H1 (cell line): ENCODE results near the gene PPP1R15B. TPM values are rescaled to one million over a fixed set of nuclear protein-coding genes. Genes with fewer than 3 reads are reported as not detected.

Source experiments
- CTCF ChIA-PET: fragments of 300-600 bp; sonication (Branson Sonifier 250); formaldehyde crosslinking; loops from one replicate; lab custom pipeline; 2021; ENCODE audit not compliant: partially characterized antibody; lab: Charles Lee
- POLR2A ChIA-PET: fragments of 300-600 bp; sonication (Branson Sonifier 250); formaldehyde crosslinking; loops from one replicate; lab custom pipeline; 2021; ENCODE audit warnings: inconsistent platforms; ENCODE audit not compliant: partially characterized antibody; lab: Charles Lee
- DNase-seq, 2 experiments: peaks; one replicate each; pipeline versions ENCODE4 v3.0.0 to v3.0.0-alpha.2; 2010 to 2022; ENCODE audit warnings: low spot score in 2 of 2, low read depth in 1 of 2, mixed read lengths in 1 of 2
- FAIRE-seq: peaks from 2 replicates; lab custom pipeline; 2011; peaks lifted over from hg19 to GRCh38; lab: Jason Lieb, UNC
- H2AFZ ChIP-seq: 2 replicates; pipeline ENCODE4 v1.8.1; 2012; ENCODE audit warnings: low read length, inconsistent platforms
- H2AK5ac ChIP-seq: 2 replicates; pipeline ENCODE4 v1.6.1; 2013; ENCODE audit warnings: low read depth, low read length
- H2BK120ac ChIP-seq: replicated peaks from 2 replicates; pipeline ENCODE3; 2013; ENCODE audit warnings: low read depth, low read length, inconsistent platforms
- H2BK12ac ChIP-seq: 2 replicates; pipeline ENCODE4 v1.6.1; 2013; ENCODE audit warnings: low read depth, low read length
- H2BK15ac ChIP-seq: 2 replicates; pipeline ENCODE4 v1.6.1; 2013; ENCODE audit warnings: low read length
- H2BK20ac ChIP-seq: 2 replicates; pipeline ENCODE4 v1.6.1; 2013; ENCODE audit warnings: low read length
- H2BK5ac ChIP-seq: 2 replicates; pipeline ENCODE4 v1.6.1; 2013; ENCODE audit warnings: low read depth, low read length
- H3K14ac ChIP-seq: 2 replicates; pipeline ENCODE4 v1.6.1; 2013; ENCODE audit warnings: inconsistent platforms; ENCODE audit not compliant: insufficient read length
- H3K18ac ChIP-seq: 2 replicates; pipeline ENCODE4 v1.6.1; 2013; ENCODE audit warnings: low read length; ENCODE audit errors: extremely low read depth
- H3K23ac ChIP-seq: 2 replicates; pipeline ENCODE4 v1.6.1; 2013; ENCODE audit warnings: inconsistent platforms; ENCODE audit not compliant: insufficient read length
- H3K23me2 ChIP-seq: 2 replicates; pipeline ENCODE4 v1.6.1; 2013; ENCODE audit warnings: low read depth, low read length
- H3K27ac ChIP-seq: 2 replicates; pipeline ENCODE4 v1.6.1; 2011; ENCODE audit warnings: low read depth, low read length, inconsistent platforms
- H3K27me3 ChIP-seq, 4 experiments: replicated peaks in 1 of 4; 1 replicate in 1 of 4; 2 replicates in 3 of 4; pipeline versions ENCODE4 v1.6.1 to v1.8.1; 2011 to 2013; ENCODE audit warnings: low read length in 3 of 4, mild to moderate bottlenecking in 3 of 4, inconsistent platforms in 2 of 4, mixed read lengths in 2 of 4, moderate library complexity in 1 of 4; ENCODE audit not compliant: control insufficient read depth in 3 of 4, insufficient read depth in 3 of 4; ENCODE audit errors: extremely low read depth in 1 of 4
- H3K36me3 ChIP-seq, 4 experiments: 2 replicates each; pipeline versions ENCODE4 v1.6.1 to v1.8.1; 2011 to 2013; ENCODE audit warnings: mild to moderate bottlenecking in 4 of 4, low read length in 3 of 4, moderate library complexity in 2 of 4, control low read depth in 1 of 4, inconsistent platforms in 1 of 4; ENCODE audit not compliant: insufficient read depth in 4 of 4, control insufficient read depth in 2 of 4
- H3K4ac ChIP-seq: replicated peaks from 2 replicates; pipeline ENCODE3; 2013; ENCODE audit warnings: low read length, low read depth, mixed read lengths, inconsistent platforms; ENCODE audit not compliant: insufficient read length
- H3K4me1 ChIP-seq, 4 experiments: replicated peaks in 1 of 4; 1 replicate in 1 of 4; 2 replicates in 3 of 4; pipeline versions ENCODE4 v1.6.1 to v1.8.1; 2011 to 2013; ENCODE audit warnings: low read length in 3 of 4, inconsistent platforms in 2 of 4, mixed read lengths in 1 of 4; ENCODE audit not compliant: insufficient read depth in 4 of 4, control insufficient read depth in 3 of 4
- H3K4me2 ChIP-seq, 2 experiments: 2 replicates each; pipeline versions ENCODE4 v1.6.1 to v1.8.1; 2011 to 2013; ENCODE audit warnings: low read depth in 2 of 2, low read length in 2 of 2, control low read depth in 1 of 2, inconsistent platforms in 1 of 2, mild to moderate bottlenecking in 1 of 2; ENCODE audit not compliant: insufficient read depth in 1 of 2
- H3K4me3 ChIP-seq, 4 experiments: fragments of 200-600, 300-600 bp in 1 of 4; sonication (generic), shearing (Covaris generic), sonication (Bioruptor Twin) in 1 of 4; 2 replicates each; pipeline versions ENCODE4 v1.5.1 to v1.8.1; 2011 to 2016; ENCODE audit warnings: low read length in 4 of 4, low read depth in 3 of 4, control low read depth in 2 of 4, inconsistent platforms in 2 of 4, mild to moderate bottlenecking in 2 of 4, mixed read lengths in 1 of 4, moderate library complexity in 1 of 4; ENCODE audit not compliant: insufficient read depth in 2 of 4; ENCODE audit errors: extremely low read depth in 1 of 4
- H3K56ac ChIP-seq: replicated peaks from 2 replicates; pipeline ENCODE3; 2013; ENCODE audit warnings: low read depth, mild to moderate bottlenecking, mixed read lengths, low read length, inconsistent platforms; ENCODE audit not compliant: insufficient read length
- H3K79me1 ChIP-seq: 2 replicates; pipeline ENCODE4 v1.6.1; 2013; ENCODE audit warnings: low read depth, low read length, control low read depth
- H3K79me2 ChIP-seq, 2 experiments: 2 replicates each; pipeline versions ENCODE4 v1.6.1 to v1.8.1; 2012 to 2013; ENCODE audit warnings: low read length in 2 of 2, mild to moderate bottlenecking in 2 of 2, inconsistent platforms in 1 of 2; ENCODE audit not compliant: insufficient read depth in 2 of 2, control insufficient read depth in 1 of 2
- H3K9ac ChIP-seq, 4 experiments: replicated peaks in 1 of 4; 1 replicate in 1 of 4; 2 replicates in 3 of 4; pipeline versions ENCODE4 v1.6.1 to v1.8.1; 2011 to 2013; ENCODE audit warnings: low read depth in 3 of 4, low read length in 3 of 4, control low read depth in 2 of 4, mild to moderate bottlenecking in 2 of 4, moderate library complexity in 2 of 4, inconsistent platforms in 1 of 4; ENCODE audit errors: extremely low read depth in 1 of 4
- H3K9me3 ChIP-seq, 2 experiments: 2 replicates each; pipeline versions ENCODE4 v1.6.1 to v1.8.1; 2012 to 2013; ENCODE audit warnings: mild to moderate bottlenecking in 2 of 2, moderate library complexity in 2 of 2, control low read depth in 1 of 2, inconsistent platforms in 1 of 2, low read depth in 1 of 2, low read length in 1 of 2, mixed read lengths in 1 of 2; ENCODE audit not compliant: insufficient read depth in 2 of 2
- H4K20me1 ChIP-seq, 2 experiments: replicated peaks in 1 of 2; 2 replicates each; pipeline versions ENCODE3 to v1.8.1; 2011 to 2013; ENCODE audit warnings: inconsistent platforms in 2 of 2, low read length in 2 of 2, mild to moderate bottlenecking in 1 of 2; ENCODE audit not compliant: insufficient read depth in 2 of 2, control insufficient read depth in 1 of 2
- H4K5ac ChIP-seq: 2 replicates; pipeline ENCODE4 v1.6.1; 2013; ENCODE audit warnings: low read length, low read depth, mixed read lengths, inconsistent platforms; ENCODE audit not compliant: insufficient read length
- H4K8ac ChIP-seq: 2 replicates; pipeline ENCODE4 v1.8.0; 2013; ENCODE audit warnings: mild to moderate bottlenecking, moderate library complexity, low read length, inconsistent platforms; ENCODE audit not compliant: insufficient read depth; ENCODE audit errors: extremely low read depth
- H4K91ac ChIP-seq: replicated peaks from 2 replicates; pipeline ENCODE3; 2013; ENCODE audit warnings: low read length, mixed read lengths, inconsistent platforms; ENCODE audit not compliant: insufficient read length
- CBX8 ChIP-seq: fragments of 300-800, 300-1000 bp; sonication (generic); IDR thresholded peaks from 2 replicates; pipeline ENCODE4 v1.7.1; 2016; ENCODE audit warnings: low read depth, low read length, borderline replicate concordance
- NANOG ChIP-seq: IDR thresholded peaks from 2 replicates; pipeline ENCODE4 v1.6.1; 2011; ENCODE audit warnings: low read length, low read depth, mild to moderate bottlenecking, inconsistent platforms; ENCODE audit not compliant: insufficient read depth, poor library complexity, severe bottlenecking
- PHF8 ChIP-seq: fragments of 200-600 bp; sonication (generic); conservative IDR thresholded peaks from 2 replicates; pipeline ENCODE4 v1.7.1; 2012; ENCODE audit warnings: low read depth, mild to moderate bottlenecking, inconsistent platforms, low read length, moderate library complexity
- POLR2A ChIP-seq, 2 experiments: IDR thresholded peaks; 1 replicate in 1 of 2; 2 replicates in 1 of 2; pipeline ENCODE4 v1.6.1; 2011; ENCODE audit warnings: low read depth in 2 of 2, low read length in 2 of 2, mild to moderate bottlenecking in 2 of 2; ENCODE audit errors: control extremely low read depth in 1 of 2
- POU5F1 ChIP-seq: IDR thresholded peaks from 2 replicates; pipeline ENCODE4 v1.6.1; 2011; ENCODE audit warnings: low read depth, mild to moderate bottlenecking, low read length, moderate library complexity
- WGBS, 2 experiments: shearing (Covaris generic) in 1 of 2; methylation state at CpG; one replicate each; pipeline versions ENCODE4 v1.1.6 to v1.1.7; 2013 to 2015; ENCODE audit warnings: low lambda C conversion rate in 2 of 2, mixed read lengths in 2 of 2, inconsistent platforms in 1 of 2, low coverage in 1 of 2, missing lambda C conversion rate in 1 of 2; ENCODE audit not compliant: insufficient replicate concordance in 2 of 2, insufficient coverage in 1 of 2, insufficient read length in 1 of 2; ENCODE audit errors: extremely low coverage in 1 of 2, missing lambda C conversion rate in 1 of 2; 5-methylcytosine and 5-hydroxymethylcytosine counted together
- polyA plus RNA-seq, 7 experiments: library from polyadenylated mRNA; depleted of rRNA in 3 of 7; stranded (reverse) in 5 of 7; unstranded in 2 of 7; fragments of >200 nt in 5 of 7; fragments of 200-250 nt in 2 of 7; gene quantifications; 1 replicate in 5 of 7; 2 replicates in 1 of 7; 4 replicates in 1 of 7; pipeline versions ENCODE4 v1.2.1 to v1.2.3, GENCODE V29; 2011 to 2013; ENCODE audit warnings: missing spikeins in 2 of 7, mixed read lengths in 2 of 7
- total RNA-seq: library from RNA; stranded (reverse); fragmentation: NEBNext Ultra II Directional; extraction: Animal tissue kit (Norgen Biotek cat#: 25700); gene quantifications from 2 replicates; pipeline ENCODE4 v1.2.1, GENCODE V29; 2021

PPP1R15B gene
- total and polyA plus RNA-seq, 2 of the 8 experiments (the other 6 are each of a cell fraction or from before 2014, with no cell fraction given): 14.4 to 72.2 TPM

- H3K4ac ChIP-seq: no peak overlapping the region
- no peak overlapping the region for H3K18ac ChIP-seq
- no peak overlapping the region for H2BK20ac ChIP-seq
- no peak overlapping the region for H3K14ac ChIP-seq
- H3K27me3 ChIP-seq: no peaks in the 10 kb centered on the region; a peak in 1 of 7 replicates
- H2AK5ac ChIP-seq: no peak overlapping the region
- no peak overlapping the region for H3K56ac ChIP-seq
- ChIA-PET CTCF (interaction anchor here (1.1 to 6.8 kb wide), 8 partner anchors 12 to 223 kb away, joined by 3 to 48 read pairs (median 4); partner anchors contain the start of gene GOLT1A), POLR2A (interaction anchor here (1.3 kb wide), 2 partner anchors 9 to 13 kb away, joined by 4 to 6 read pairs; no protein-coding TSS in a partner anchor)
- 72% methylated on average over 2 of the region's 2 CpGs; no CpG with 5 or more reads in 1 of the 2 experiments for WGBS, 2 experiments
- no peaks in the 10 kb centered on the region for H3K9me3 ChIP-seq
- H4K8ac ChIP-seq: no peak overlapping the region
- no peaks in the 10 kb centered on the region for H3K36me3 ChIP-seq
- H4K91ac ChIP-seq: no peak overlapping the region
- no peak overlapping the region for H3K27ac ChIP-seq
- H2BK12ac ChIP-seq: no peak overlapping the region
- no peaks in the 10 kb centered on the region; a peak in 1 of 7 replicates for H3K4me1 ChIP-seq
- no peak overlapping the region for H3K23ac ChIP-seq
- DNase-seq: no peak
- no peaks in the 10 kb centered on the region for H3K79me1 ChIP-seq
- H3K23me2 ChIP-seq: no peaks in the 10 kb centered on the region
- no peak overlapping the region for H2BK5ac ChIP-seq
- no peak overlapping the region for H3K4me2 ChIP-seq
- no peaks in the 10 kb centered on the region for H4K20me1 ChIP-seq
- no peak for FAIRE-seq
- no peak overlapping the region for H2BK120ac ChIP-seq
- no peak overlapping the region for H4K5ac ChIP-seq
- H3K9ac ChIP-seq: no peak overlapping the region
- no peaks in the 10 kb centered on the region for H3K79me2 ChIP-seq
- H3K4me3 ChIP-seq: no peak overlapping the region
- no peak overlapping the region for H2BK15ac ChIP-seq
- H2AFZ ChIP-seq: no peak overlapping the region
- no peak for TF ChIP-seq CBX8
- no peak for TF ChIP-seq PHF8
- no peak for TF ChIP-seq NANOG
- TF ChIP-seq POLR2A (IDR thresholded peaks at IDR 0.05; ENCODE audit: control extremely low read depth in 1 of 2, low read depth in 2 of 2, low read length in 2 of 2): no peak
- no peak for TF ChIP-seq POU5F1
These were observed 25.9 kb downstream of the PPP1R15B start for GRCh38 chr1:204385727-204386126.
